GM12872 (cell line): ENCODE data around the gene MACROD2.

ENCODE experiments used
- TF ChIP-seq, protein P1 (sequence below): IDR thresholded peaks from 3 replicates; pipeline ENCODE4 v1.5.1; 2011; ENCODE audit warnings: low read depth, mild to moderate bottlenecking, low read length, moderate library complexity; ENCODE audit not compliant: insufficient read depth

Gene MACROD2

GRCh38 chr20:15842872-15843271 is 1847.6 kb downstream of the MACROD2 start:
- TF ChIP-seq, protein P1, sequence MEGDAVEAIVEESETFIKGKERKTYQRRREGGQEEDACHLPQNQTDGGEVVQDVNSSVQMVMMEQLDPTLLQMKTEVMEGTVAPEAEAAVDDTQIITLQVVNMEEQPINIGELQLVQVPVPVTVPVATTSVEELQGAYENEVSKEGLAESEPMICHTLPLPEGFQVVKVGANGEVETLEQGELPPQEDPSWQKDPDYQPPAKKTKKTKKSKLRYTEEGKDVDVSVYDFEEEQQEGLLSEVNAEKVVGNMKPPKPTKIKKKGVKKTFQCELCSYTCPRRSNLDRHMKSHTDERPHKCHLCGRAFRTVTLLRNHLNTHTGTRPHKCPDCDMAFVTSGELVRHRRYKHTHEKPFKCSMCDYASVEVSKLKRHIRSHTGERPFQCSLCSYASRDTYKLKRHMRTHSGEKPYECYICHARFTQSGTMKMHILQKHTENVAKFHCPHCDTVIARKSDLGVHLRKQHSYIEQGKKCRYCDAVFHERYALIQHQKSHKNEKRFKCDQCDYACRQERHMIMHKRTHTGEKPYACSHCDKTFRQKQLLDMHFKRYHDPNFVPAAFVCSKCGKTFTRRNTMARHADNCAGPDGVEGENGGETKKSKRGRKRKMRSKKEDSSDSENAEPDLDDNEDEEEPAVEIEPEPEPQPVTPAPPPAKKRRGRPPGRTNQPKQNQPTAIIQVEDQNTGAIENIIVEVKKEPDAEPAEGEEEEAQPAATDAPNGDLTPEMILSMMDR: peak; percentile 51; the same call in 2 of the 3 replicates

DNA sequence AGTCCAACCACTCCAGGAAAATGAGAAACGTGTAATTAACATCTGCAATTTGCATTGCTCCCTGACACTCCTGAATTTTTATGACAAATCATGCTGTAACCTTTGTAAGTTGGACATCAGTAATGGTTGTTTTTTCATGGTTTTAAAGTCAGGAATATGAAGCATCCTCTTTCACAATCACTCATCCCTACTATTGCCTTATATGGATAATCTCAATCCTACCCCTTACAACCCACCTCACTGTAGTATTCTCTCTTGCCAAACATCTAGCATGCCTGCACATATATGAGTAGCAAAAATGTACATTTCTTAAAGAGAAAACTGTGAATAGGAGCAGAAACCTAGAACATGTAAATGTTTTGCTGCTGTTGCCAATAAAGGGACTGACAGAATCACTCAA is 1848.5 kb downstream of the MACROD2 start:
- TF ChIP-seq, protein P1: no peak

- TF ChIP-seq, protein P1: no peak
These were observed 1852.0 kb downstream of the MACROD2 start for GRCh38 chr20:15847196-15847784.

DNA sequence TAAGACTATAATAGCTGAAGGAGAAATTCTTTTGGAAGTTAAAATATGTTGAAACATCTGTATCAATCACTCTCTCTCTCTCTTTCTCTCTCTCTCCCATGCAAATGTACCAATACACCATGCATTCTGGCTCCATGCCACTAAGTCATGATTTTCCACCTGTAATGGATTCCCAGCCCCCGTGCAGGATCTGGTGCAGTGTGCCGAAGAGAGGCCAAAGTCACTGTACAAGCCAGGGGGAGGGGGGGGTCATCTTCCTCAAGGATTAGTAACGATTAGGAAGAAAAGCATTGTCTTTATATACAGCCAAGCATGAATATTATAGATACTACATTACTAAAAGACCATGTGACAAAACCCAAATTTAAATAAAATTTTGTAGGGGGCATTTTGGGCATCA is 1852.8 kb downstream of the MACROD2 start:
- TF ChIP-seq, protein P1: no peak

DNA sequence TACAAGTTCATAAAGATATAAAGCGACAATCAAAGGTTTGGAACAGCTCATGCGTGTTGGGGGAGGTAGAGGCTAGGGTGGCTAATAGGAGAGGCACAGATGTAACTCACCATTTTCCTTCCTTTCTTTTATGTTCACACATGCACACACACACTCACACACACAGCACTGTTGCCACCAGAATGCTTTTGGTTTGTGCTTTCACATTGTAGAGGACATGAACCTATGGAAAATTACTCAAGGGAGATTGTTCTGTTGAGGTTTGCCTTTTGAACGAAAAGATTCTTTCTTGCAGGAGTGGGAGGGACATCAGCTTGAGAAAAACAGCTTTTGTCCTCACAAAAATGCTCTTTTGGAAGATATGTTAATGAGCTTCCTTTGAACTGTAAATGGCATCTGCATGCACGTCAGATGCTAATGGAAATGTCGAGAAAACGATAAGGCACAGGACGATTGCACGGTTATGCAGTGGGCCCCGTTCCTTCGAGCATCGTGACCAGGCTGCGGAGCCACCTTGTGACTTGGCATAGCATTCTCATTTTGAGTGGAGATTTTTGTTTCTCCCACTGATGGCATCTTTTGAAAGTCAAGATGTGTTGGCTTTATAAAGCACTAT is 1853.8 kb downstream of the MACROD2 start:
- TF ChIP-seq, protein P1: no peak

GRCh38 chr20:15851576-15852215 is 1856.4 kb downstream of the MACROD2 start:
- TF ChIP-seq, protein P1: no peak

GRCh38 chr20:15854911-15855310 is 1859.6 kb downstream of the MACROD2 start:
- TF ChIP-seq, protein P1: no peak
